ENCODE measurements around the gene ZFC3H1. TPM values are rescaled to one million over a fixed set of nuclear protein-coding genes. Genes with fewer than 3 reads are reported as not detected.

Gene ZFC3H1
- total and polyA plus RNA-seq, 9 of the 15 experiments (the other 6 are each of a cell fraction or from before 2014, with no cell fraction given) = 14.8 to 80.5 (median 22.1) TPM

DNA sequence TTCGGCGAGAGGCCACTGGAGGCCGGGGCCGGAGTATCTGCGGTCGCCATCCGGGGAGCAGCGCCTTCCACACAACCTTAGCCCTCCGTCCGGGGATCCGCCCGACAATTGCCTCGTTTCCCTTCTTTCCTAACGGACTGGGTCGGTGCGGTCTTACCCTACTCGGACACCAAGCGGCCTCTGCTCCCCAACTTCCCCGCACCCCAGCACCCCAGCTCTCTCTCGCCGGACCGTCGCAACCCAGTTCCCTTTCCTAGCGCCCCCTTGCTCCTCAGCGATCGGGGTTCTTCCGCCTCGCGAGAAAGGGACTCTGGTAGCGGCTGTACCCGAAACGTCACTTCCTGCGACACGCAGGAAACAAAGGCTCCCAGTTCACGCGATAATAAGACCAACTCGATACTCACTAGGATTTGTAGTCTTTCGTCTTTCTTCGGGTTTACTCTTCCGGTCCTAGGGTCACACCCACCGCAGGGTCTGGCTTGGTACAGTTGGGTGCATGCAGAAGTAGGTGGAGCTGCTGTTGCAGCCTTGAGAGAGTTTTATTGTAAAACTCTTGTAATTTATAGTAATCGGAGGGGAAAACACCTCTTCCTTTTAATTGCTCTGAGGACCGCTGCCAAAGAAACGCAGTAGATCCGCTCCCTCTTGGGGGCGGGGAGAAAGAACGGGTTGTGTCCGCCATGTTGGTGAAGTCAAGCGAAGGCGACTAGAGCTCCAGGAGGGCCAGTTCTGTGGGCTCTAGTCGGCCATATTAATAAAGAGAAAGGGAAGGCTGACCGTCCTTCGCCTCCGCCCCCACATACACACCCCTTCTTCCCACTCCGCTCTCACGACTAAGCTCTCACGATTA, at the start of gene ZFC3H1, which contains the start of gene THAP2 (continued):
- peak; percentile 90 for TF ChIP-seq ZNF197 (CRISPR knock-in tag; IDR thresholded peaks at IDR 0.05; ENCODE audit: low read depth)
- TF ChIP-seq, protein P1, sequence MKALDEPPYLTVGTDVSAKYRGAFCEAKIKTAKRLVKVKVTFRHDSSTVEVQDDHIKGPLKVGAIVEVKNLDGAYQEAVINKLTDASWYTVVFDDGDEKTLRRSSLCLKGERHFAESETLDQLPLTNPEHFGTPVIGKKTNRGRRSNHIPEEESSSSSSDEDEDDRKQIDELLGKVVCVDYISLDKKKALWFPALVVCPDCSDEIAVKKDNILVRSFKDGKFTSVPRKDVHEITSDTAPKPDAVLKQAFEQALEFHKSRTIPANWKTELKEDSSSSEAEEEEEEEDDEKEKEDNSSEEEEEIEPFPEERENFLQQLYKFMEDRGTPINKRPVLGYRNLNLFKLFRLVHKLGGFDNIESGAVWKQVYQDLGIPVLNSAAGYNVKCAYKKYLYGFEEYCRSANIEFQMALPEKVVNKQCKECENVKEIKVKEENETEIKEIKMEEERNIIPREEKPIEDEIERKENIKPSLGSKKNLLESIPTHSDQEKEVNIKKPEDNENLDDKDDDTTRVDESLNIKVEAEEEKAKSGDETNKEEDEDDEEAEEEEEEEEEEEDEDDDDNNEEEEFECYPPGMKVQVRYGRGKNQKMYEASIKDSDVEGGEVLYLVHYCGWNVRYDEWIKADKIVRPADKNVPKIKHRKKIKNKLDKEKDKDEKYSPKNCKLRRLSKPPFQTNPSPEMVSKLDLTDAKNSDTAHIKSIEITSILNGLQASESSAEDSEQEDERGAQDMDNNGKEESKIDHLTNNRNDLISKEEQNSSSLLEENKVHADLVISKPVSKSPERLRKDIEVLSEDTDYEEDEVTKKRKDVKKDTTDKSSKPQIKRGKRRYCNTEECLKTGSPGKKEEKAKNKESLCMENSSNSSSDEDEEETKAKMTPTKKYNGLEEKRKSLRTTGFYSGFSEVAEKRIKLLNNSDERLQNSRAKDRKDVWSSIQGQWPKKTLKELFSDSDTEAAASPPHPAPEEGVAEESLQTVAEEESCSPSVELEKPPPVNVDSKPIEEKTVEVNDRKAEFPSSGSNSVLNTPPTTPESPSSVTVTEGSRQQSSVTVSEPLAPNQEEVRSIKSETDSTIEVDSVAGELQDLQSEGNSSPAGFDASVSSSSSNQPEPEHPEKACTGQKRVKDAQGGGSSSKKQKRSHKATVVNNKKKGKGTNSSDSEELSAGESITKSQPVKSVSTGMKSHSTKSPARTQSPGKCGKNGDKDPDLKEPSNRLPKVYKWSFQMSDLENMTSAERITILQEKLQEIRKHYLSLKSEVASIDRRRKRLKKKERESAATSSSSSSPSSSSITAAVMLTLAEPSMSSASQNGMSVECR (CRISPR knock-in tag; IDR thresholded peaks at IDR 0.05) = no peak; the same call in 1 of the 2 replicates
- TF ChIP-seq ATF1 (CRISPR knock-in tag; IDR thresholded peaks at IDR 0.05) = no peak; the same call in 1 of the 2 replicates
- peak; percentile 94 for TF ChIP-seq ATF1 (tag; IDR thresholded peaks at IDR 0.05)
- TF ChIP-seq PTBP1 (IDR thresholded peaks at IDR 0.05; ENCODE audit: low read depth, low read length) = no peak
- TF ChIP-seq ZNF140 (CRISPR knock-in tag; IDR thresholded peaks at IDR 0.05) = no peak
- TF ChIP-seq KLF6 (CRISPR knock-in tag; IDR thresholded peaks at IDR 0.05; ENCODE audit: borderline replicate concordance) = no peak
- no peak for TF ChIP-seq CGGBP1 (CRISPR knock-in tag; IDR thresholded peaks at IDR 0.05)
- no peak for TF ChIP-seq ZNF75A (CRISPR knock-in tag; IDR thresholded peaks at IDR 0.05)
- TF ChIP-seq, protein P2, sequence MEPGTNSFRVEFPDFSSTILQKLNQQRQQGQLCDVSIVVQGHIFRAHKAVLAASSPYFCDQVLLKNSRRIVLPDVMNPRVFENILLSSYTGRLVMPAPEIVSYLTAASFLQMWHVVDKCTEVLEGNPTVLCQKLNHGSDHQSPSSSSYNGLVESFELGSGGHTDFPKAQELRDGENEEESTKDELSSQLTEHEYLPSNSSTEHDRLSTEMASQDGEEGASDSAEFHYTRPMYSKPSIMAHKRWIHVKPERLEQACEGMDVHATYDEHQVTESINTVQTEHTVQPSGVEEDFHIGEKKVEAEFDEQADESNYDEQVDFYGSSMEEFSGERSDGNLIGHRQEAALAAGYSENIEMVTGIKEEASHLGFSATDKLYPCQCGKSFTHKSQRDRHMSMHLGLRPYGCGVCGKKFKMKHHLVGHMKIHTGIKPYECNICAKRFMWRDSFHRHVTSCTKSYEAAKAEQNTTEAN (CRISPR knock-in tag; IDR thresholded peaks at IDR 0.05) = 0 out of 2 replicates have a peak, but pooled peaks have one; percentile 71
- TF ChIP-seq TSC22D4 (tag; IDR thresholded peaks at IDR 0.05) = no peak
- TF ChIP-seq ZNF124 (CRISPR knock-in tag; IDR thresholded peaks at IDR 0.05) = no peak
- no peak for TF ChIP-seq TAF15 (IDR thresholded peaks at IDR 0.05; ENCODE audit: low read depth, low read length)
- no peak; the same call in 1 of the 2 replicates for TF ChIP-seq GATA2 (CRISPR knock-in tag; IDR thresholded peaks at IDR 0.05)
- TF ChIP-seq, protein P3, sequence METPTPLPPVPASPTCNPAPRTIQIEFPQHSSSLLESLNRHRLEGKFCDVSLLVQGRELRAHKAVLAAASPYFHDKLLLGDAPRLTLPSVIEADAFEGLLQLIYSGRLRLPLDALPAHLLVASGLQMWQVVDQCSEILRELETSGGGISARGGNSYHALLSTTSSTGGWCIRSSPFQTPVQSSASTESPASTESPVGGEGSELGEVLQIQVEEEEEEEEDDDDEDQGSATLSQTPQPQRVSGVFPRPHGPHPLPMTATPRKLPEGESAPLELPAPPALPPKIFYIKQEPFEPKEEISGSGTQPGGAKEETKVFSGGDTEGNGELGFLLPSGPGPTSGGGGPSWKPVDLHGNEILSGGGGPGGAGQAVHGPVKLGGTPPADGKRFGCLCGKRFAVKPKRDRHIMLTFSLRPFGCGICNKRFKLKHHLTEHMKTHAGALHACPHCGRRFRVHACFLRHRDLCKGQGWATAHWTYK (CRISPR knock-in tag; IDR thresholded peaks at IDR 0.05) = 0 out of 2 replicates have a peak, but pooled peaks have one; percentile 33
- TF ChIP-seq, protein P4, sequence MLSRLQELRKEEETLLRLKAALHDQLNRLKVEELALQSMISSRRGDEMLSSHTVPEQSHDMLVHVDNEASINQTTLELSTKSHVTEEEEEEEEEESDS (CRISPR knock-in tag; IDR thresholded peaks at IDR 0.05) = no peak
- TF ChIP-seq ATF7 (IDR thresholded peaks at IDR 0.05) = peak; percentile 71; the same call in 1 of the 2 replicates
- no peak for TF ChIP-seq DNMT1 (IDR thresholded peaks at IDR 0.05)
- peak; percentile 74 for TF ChIP-seq KLF13 (tag; IDR thresholded peaks at IDR 0.05; ENCODE audit: borderline replicate concordance, low read depth)
- peak; percentile 23 for TF ChIP-seq BRD9 (IDR thresholded peaks at IDR 0.05; ENCODE audit: low read depth, partially characterized antibody)
- TF ChIP-seq FOSL1 (tag; conservative IDR thresholded peaks at IDR 0.05) = peak; percentile 42; the same call in 1 of the 2 replicates

All from K562 (cell line).